Gastroesophageal sphincter (tissue), 3 donors: Measurements from ENCODE around the gene RBM28.

ENCODE experiments used
- CTCF ChIP-seq, 4 experiments: fragments of 200-600 bp in 2 of 4; fragments of 450-650 bp in 2 of 4; sonication (generic) in 1 of 4; IDR thresholded peaks; one replicate each; pipeline ENCODE4 v1.5.1; 2017 to 2019; ENCODE audit warnings: antibody characterized with exemption in 4 of 4, mild to moderate bottlenecking in 2 of 4, moderate library complexity in 2 of 4
- EP300 ChIP-seq: sonication (generic); formaldehyde crosslinking; IDR thresholded peaks from one replicate; pipeline ENCODE4 v1.6.1; 2017; ENCODE audit warnings: antibody characterized with exemption, mild to moderate bottlenecking
- POLR2A ChIP-seq, 2 donors: fragments of 450-650 bp; IDR thresholded peaks; one replicate each; pipeline ENCODE4 v1.6.1; 2017; ENCODE audit warnings: antibody characterized with exemption in 2 of 2, mild to moderate bottlenecking in 2 of 2, moderate library complexity in 1 of 2
- POLR2AphosphoS5 ChIP-seq: sonication (generic); formaldehyde crosslinking; IDR thresholded peaks from one replicate; pipeline ENCODE4 v1.6.1; 2017; ENCODE audit warnings: antibody characterized with exemption

- no peak for TF ChIP-seq CTCF (IDR thresholded peaks at IDR 0.05)
- no peak for TF ChIP-seq POLR2A (IDR thresholded peaks at IDR 0.05)
- no peak for TF ChIP-seq POLR2AphosphoS5
- no peak for TF ChIP-seq EP300
Observed at GRCh38 chr7:128284102-128284501, 59.6 kb downstream of the RBM28 start.
